Measurements from ENCODE around the gene CDS2.

- TF ChIP-seq CTCF (conservative IDR thresholded peaks at IDR 0.05; ENCODE audit: low read length) (no peak), EZH2phosphoT487 (IDR thresholded peaks at IDR 0.05; ENCODE audit: borderline replicate concordance, low read depth, low read length) (no peak)
Observed at GRCh38 chr20:5085380-5085779, 41.4 kb upstream of the CDS2 start.

Measured in OCI-LY7 (cell line).